ENCODE data around the gene TRERF1.

Gene TRERF1

GRCh38 chr6:42401613-42401951 is 50.1 kb downstream of the TRERF1 start:
- peak overlapping the region; percentile 88 for H3K27ac Mint-ChIP-seq
- H3K4me3 Mint-ChIP-seq, result peak overlapping the region; percentile 5
- peaks cover 2% of the 10 kb centered on the region for H3K36me3 Mint-ChIP-seq (ENCODE audit: low read depth)
- no peaks in the 10 kb centered on the region for H3K9me3 Mint-ChIP-seq
- peak; percentile 32 for DNase-seq
- H3K4me1 Mint-ChIP-seq (ENCODE audit: low read depth), result peaks cover 85% of the 10 kb centered on the region
- no peaks in the 10 kb centered on the region for H3K27me3 Mint-ChIP-seq

GRCh38 chr6:42400886-42401612 is 50.7 kb downstream of the TRERF1 start:
- DNase-seq, result peak; percentile 35
- H3K27ac Mint-ChIP-seq, result peak overlapping the region; percentile 88
- peak overlapping the region; percentile 5 for H3K4me3 Mint-ChIP-seq

GRCh38 chr6:42400061-42400760 is 51.5 kb downstream of the TRERF1 start:
- H3K27ac Mint-ChIP-seq, result peak overlapping the region; percentile 88
- H3K4me3 Mint-ChIP-seq, result no peak overlapping the region
- peaks cover 2% of the 10 kb centered on the region for H3K36me3 Mint-ChIP-seq (ENCODE audit: low read depth)
- H3K27me3 Mint-ChIP-seq, result no peaks in the 10 kb centered on the region
- H3K4me1 Mint-ChIP-seq (ENCODE audit: low read depth), result peaks cover 88% of the 10 kb centered on the region
- DNase-seq, result peak; percentile 27
- no peaks in the 10 kb centered on the region for H3K9me3 Mint-ChIP-seq

More at GRCh38 chr6:42400886-42401612, 50.7 kb downstream of the TRERF1 start:
- Mint-ChIP-seq H3K9me3 (no peaks in the 10 kb centered on the region), H3K36me3 (ENCODE audit: low read depth) (peaks cover 2% of the 10 kb centered on the region), H3K27me3 (no peaks in the 10 kb centered on the region), H3K4me1 (ENCODE audit: low read depth) (peaks cover 84% of the 10 kb centered on the region)

GRCh38 chr6:42396720-42397119 is 55.0 kb downstream of the TRERF1 start:
- no peaks in the 10 kb centered on the region for H3K27me3 Mint-ChIP-seq
- H3K36me3 Mint-ChIP-seq (ENCODE audit: low read depth), result no peaks in the 10 kb centered on the region
- peaks cover 88% of the 10 kb centered on the region for H3K4me1 Mint-ChIP-seq (ENCODE audit: low read depth)
- no peaks in the 10 kb centered on the region for H3K9me3 Mint-ChIP-seq
- peak; percentile 33 for DNase-seq
- H3K4me3 Mint-ChIP-seq, result no peak overlapping the region
- peak overlapping the region; percentile 35 for H3K27ac Mint-ChIP-seq

- peaks cover 90% of the 10 kb centered on the region for H3K4me1 Mint-ChIP-seq (ENCODE audit: low read depth)
- peak overlapping the region; percentile 49 for H3K4me3 Mint-ChIP-seq
- no peaks in the 10 kb centered on the region for H3K36me3 Mint-ChIP-seq (ENCODE audit: low read depth)
- H3K9me3 Mint-ChIP-seq, result no peaks in the 10 kb centered on the region
- H3K27me3 Mint-ChIP-seq, result no peaks in the 10 kb centered on the region
- H3K27ac Mint-ChIP-seq, result peak overlapping the region; percentile 93
- DNase-seq, result peak; percentile 46
These were observed 56.7 kb downstream of the TRERF1 start for GRCh38 chr6:42394881-42395620.

GRCh38 chr6:42394151-42394550 is 57.6 kb downstream of the TRERF1 start:
- Mint-ChIP-seq H3K27me3 (no peaks in the 10 kb centered on the region), H3K27ac (peak overlapping the region; percentile 93), H3K4me1 (ENCODE audit: low read depth) (peaks cover 90% of the 10 kb centered on the region), H3K9me3 (no peaks in the 10 kb centered on the region), H3K4me3 (peak overlapping the region; percentile 64), H3K36me3 (ENCODE audit: low read depth) (no peaks in the 10 kb centered on the region)
- peak; percentile 32 for DNase-seq

GRCh38 chr6:42393339-42393738 is 58.4 kb downstream of the TRERF1 start:
- Mint-ChIP-seq H3K36me3 (ENCODE audit: low read depth) (peaks cover under 1% of the 10 kb centered on the region), H3K27me3 (no peaks in the 10 kb centered on the region), H3K27ac (peak overlapping the region; percentile 12), H3K9me3 (no peaks in the 10 kb centered on the region), H3K4me3 (no peak overlapping the region), H3K4me1 (ENCODE audit: low read depth) (peaks cover 91% of the 10 kb centered on the region)
- DNase-seq, result peak; percentile 29

DNA sequence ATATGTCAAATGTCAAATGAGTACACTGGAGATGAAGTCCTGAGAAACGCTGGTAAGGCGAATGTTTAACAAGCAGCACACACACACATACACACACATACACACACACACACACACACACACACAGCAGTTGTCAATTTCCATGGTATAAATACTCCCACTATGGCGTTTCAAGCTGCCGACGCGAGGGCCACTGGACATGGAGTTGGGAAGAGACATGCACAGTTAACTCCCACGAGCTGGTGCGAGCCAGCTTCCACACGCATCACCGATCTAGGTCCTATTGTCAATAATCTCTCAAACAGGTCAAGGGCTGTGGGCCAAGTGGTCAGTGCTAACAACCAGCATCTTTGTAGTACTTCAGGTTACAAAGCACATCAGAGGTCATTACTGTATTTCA is 58.9 kb downstream of the TRERF1 start:
- no peaks in the 10 kb centered on the region for H3K9me3 Mint-ChIP-seq
- no peaks in the 10 kb centered on the region for H3K27me3 Mint-ChIP-seq
- peak overlapping the region; percentile 22 for H3K27ac Mint-ChIP-seq
- H3K36me3 Mint-ChIP-seq (ENCODE audit: low read depth), result peaks cover 2% of the 10 kb centered on the region
- peak; percentile 29 for DNase-seq
- H3K4me3 Mint-ChIP-seq, result no peak overlapping the region
- H3K4me1 Mint-ChIP-seq (ENCODE audit: low read depth), result peaks cover 96% of the 10 kb centered on the region

DNA sequence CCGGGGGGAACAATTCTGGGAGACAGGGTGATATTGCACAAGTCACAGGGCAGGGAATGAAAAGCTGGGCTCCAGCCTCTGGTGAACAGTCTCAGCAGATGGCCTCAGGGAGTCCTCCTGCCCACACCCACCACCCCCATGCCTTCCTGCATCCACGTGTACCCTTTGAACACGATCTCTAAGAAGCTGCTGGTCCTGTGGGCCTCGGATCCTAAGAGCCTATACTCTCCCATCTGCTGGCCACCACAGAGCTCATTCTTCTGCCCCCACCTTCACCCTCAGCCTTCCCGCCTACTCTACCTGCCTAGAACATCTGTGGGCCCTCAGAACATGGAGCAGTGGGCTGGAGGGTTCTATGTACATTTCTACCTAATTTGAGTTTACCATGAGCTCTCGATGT is 60.3 kb downstream of the TRERF1 start:
- Mint-ChIP-seq H3K27ac (peak overlapping the region; percentile 97), H3K9me3 (no peaks in the 10 kb centered on the region), H3K4me3 (peak overlapping the region; percentile 59), H3K36me3 (ENCODE audit: low read depth) (peaks cover 2% of the 10 kb centered on the region), H3K4me1 (ENCODE audit: low read depth) (peaks cover 97% of the 10 kb centered on the region), H3K27me3 (no peaks in the 10 kb centered on the region)
- DNase-seq, result peak; percentile 39

GRCh38 chr6:42390228-42390934 is 61.3 kb downstream of the TRERF1 start:
- peak; percentile 79 for DNase-seq
- H3K27me3 Mint-ChIP-seq, result no peaks in the 10 kb centered on the region
- H3K27ac Mint-ChIP-seq, result peak overlapping the region; percentile 97
- H3K9me3 Mint-ChIP-seq, result no peaks in the 10 kb centered on the region
- H3K36me3 Mint-ChIP-seq (ENCODE audit: low read depth), result peaks cover 2% of the 10 kb centered on the region
- peak overlapping the region; percentile 59 for H3K4me3 Mint-ChIP-seq
- H3K4me1 Mint-ChIP-seq (ENCODE audit: low read depth), result peaks cover 98% of the 10 kb centered on the region

GRCh38 chr6:42389736-42390135 is 62.0 kb downstream of the TRERF1 start:
- Mint-ChIP-seq H3K36me3 (ENCODE audit: low read depth) (peaks cover 2% of the 10 kb centered on the region), H3K4me3 (peak overlapping the region; percentile 59), H3K27me3 (no peaks in the 10 kb centered on the region), H3K27ac (peak overlapping the region; percentile 97), H3K9me3 (no peaks in the 10 kb centered on the region), H3K4me1 (ENCODE audit: low read depth) (peaks cover 97% of the 10 kb centered on the region)
- DNase-seq, result peak; percentile 23

DNA sequence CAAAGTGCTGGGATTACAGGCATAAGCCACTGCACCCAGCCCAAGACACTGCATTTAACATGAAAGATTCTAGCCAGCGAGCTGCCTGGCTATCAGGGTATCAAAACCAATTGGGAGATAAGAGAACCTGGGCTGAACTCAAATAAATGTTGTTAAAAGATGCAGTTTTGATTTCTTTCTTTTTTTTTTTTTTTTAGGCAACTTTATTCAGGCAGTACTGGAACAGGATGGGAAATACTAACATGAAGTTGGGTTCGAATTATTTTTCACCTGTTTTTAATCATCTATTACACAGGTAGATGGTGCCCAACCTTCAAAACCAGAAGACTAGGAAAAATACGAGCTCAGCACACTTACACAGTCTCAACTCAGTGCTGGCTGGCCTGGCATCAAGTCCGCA is 63.7 kb downstream of the TRERF1 start:
- H3K27ac Mint-ChIP-seq, result peak overlapping the region; percentile 97
- H3K4me1 Mint-ChIP-seq (ENCODE audit: low read depth), result peaks cover 99% of the 10 kb centered on the region
- no peaks in the 10 kb centered on the region for H3K9me3 Mint-ChIP-seq
- peak overlapping the region; percentile 5 for H3K4me3 Mint-ChIP-seq
- H3K27me3 Mint-ChIP-seq, result no peaks in the 10 kb centered on the region
- DNase-seq, result no peak
- H3K36me3 Mint-ChIP-seq (ENCODE audit: low read depth), result peaks cover 4% of the 10 kb centered on the region

DNA sequence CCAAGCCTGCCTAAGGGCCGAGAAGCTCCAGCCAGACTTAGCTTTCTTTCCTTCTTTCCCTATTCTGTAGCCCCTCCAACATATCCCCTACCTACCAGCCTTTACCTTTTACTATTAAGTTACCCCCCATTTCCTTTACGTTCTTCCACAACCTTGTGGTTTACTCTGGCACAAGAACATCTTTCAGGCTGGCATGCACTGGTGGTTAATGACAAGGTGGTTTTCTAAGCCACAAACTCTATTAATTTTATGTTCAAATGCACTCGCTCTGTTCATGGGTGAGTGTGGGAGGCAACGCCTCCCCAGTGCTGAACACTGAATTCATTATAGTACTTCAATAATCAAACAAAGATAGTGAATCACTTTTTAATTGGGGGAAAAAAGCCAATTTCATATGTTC is 64.4 kb downstream of the TRERF1 start:
- Mint-ChIP-seq H3K9me3 (no peaks in the 10 kb centered on the region), H3K27me3 (no peaks in the 10 kb centered on the region), H3K27ac (peak overlapping the region; percentile 97), H3K4me3 (peak overlapping the region; percentile 13), H3K4me1 (ENCODE audit: low read depth) (peaks cover 98% of the 10 kb centered on the region), H3K36me3 (ENCODE audit: low read depth) (peaks cover 4% of the 10 kb centered on the region)
- no peak for DNase-seq

GRCh38 chr6:42385339-42385738 is 66.4 kb downstream of the TRERF1 start:
- no peaks in the 10 kb centered on the region for H3K9me3 Mint-ChIP-seq
- peaks cover 4% of the 10 kb centered on the region for H3K36me3 Mint-ChIP-seq (ENCODE audit: low read depth)
- H3K4me1 Mint-ChIP-seq (ENCODE audit: low read depth), result peaks cover 95% of the 10 kb centered on the region
- DNase-seq, result no peak
- H3K27ac Mint-ChIP-seq, result peak overlapping the region; percentile 50
- H3K27me3 Mint-ChIP-seq, result no peaks in the 10 kb centered on the region
- no peak overlapping the region for H3K4me3 Mint-ChIP-seq
